Adipose tissue (tissue), 3 donors: ENCODE measurements around the gene RYR2. TPM values are rescaled to one million over a fixed set of nuclear protein-coding genes. Genes with fewer than 3 reads are reported as not detected.
"Not testable (repeated sequence)": the region's sequence is repeated elsewhere in the genome, so short reads cannot be mapped to it uniquely, and the experiment has no call there.

Source experiments
- H3K27ac ChIP-seq: one replicate; pipeline ENCODE4 v1.5.1; 2013; ENCODE audit warnings: low read depth, low read length
- WGBS, 3 donors: extraction: QIAGEN DNeasy Blood & Tissue Kit; methylation state at CpG; one replicate each; pipeline ENCODE4 v1.1.7; 2013; 5-methylcytosine and 5-hydroxymethylcytosine counted together
- polyA plus RNA-seq, 3 donors: library from polyadenylated mRNA; stranded (reverse); fragments of 200-250 nt; gene quantifications; one replicate each; pipeline ENCODE4 v1.2.3, GENCODE V29; 2013
- donor health status: healthy with polysubstance abuse.
- donor health status: Bipolar disorder and iron deficiency.
- donor health status: healthy.

RYR2 gene
- polyA plus RNA-seq, 3 donors = 0.23 to 1.1 (median 0.36) TPM

GRCh38 chr1:237342730-237343129, 300.7 kb downstream of the RYR2 start:
- 87 to 93% (median 90%) methylated on average over 6 of the region's 6 CpGs for WGBS, 3 donors
- H3K27ac ChIP-seq = no peak overlapping the region

- WGBS, 3 donors = 90 to 92% (median 91%) methylated on average over 3 of the region's 3 CpGs
- no peak overlapping the region for H3K27ac ChIP-seq
These were observed 310.8 kb downstream of the RYR2 start for GRCh38 chr1:237352747-237353146.

GRCh38 chr1:237353918-237354317, 311.9 kb downstream of the RYR2 start:
- WGBS, 3 donors = 74 to 89% (median 79%) methylated on average over 4 of the region's 4 CpGs
- no peak overlapping the region for H3K27ac ChIP-seq

GRCh38 chr1:237355022-237355421, 313.0 kb downstream of the RYR2 start:
- 39 to 68% (median 64%) methylated on average over 1 of the region's 1 CpG for WGBS, 3 donors
- H3K27ac ChIP-seq = no peak overlapping the region

GRCh38 chr1:237358555-237358954, 316.6 kb downstream of the RYR2 start:
- 84 to 100% (median 88%) methylated on average over 1 of the region's 1 CpG for WGBS, 3 donors
- no peak overlapping the region for H3K27ac ChIP-seq

- H3K27ac ChIP-seq = no peak overlapping the region
- WGBS, 3 donors = 46 to 78% (median 73%) methylated on average over 2 of the region's 2 CpGs
These were observed 325.8 kb downstream of the RYR2 start for GRCh38 chr1:237367758-237368157.

GRCh38 chr1:237371477-237371876, 329.5 kb downstream of the RYR2 start:
- WGBS, 3 donors = 86 to 90% (median 89%) methylated on average over 2 of the region's 3 CpGs
- H3K27ac ChIP-seq = not testable (repeated sequence)

GRCh38 chr1:237383791-237384190, 341.8 kb downstream of the RYR2 start:
- WGBS, 3 donors = 42 to 67% (median 55%) methylated on average over 3 of the region's 3 CpGs
- no peak overlapping the region for H3K27ac ChIP-seq

GRCh38 chr1:237384213-237384612, 342.2 kb downstream of the RYR2 start:
- WGBS, 3 donors = 44 to 63% (median 57%) methylated on average over 6 of the region's 6 CpGs
- no peak overlapping the region for H3K27ac ChIP-seq

- no peak overlapping the region for H3K27ac ChIP-seq
- WGBS, 3 donors = 53 to 58% (median 55%) methylated on average over 8 of the region's 8 CpGs
These were observed 344.6 kb downstream of the RYR2 start for GRCh38 chr1:237386362-237387143.

- no peak overlapping the region for H3K27ac ChIP-seq
- 85 to 94% (median 89%) methylated on average over 5 of the region's 5 CpGs for WGBS, 3 donors
These were observed 345.1 kb downstream of the RYR2 start for GRCh38 chr1:237387144-237387505.

GRCh38 chr1:237390823-237391222, 348.8 kb downstream of the RYR2 start:
- no peak overlapping the region for H3K27ac ChIP-seq

GRCh38 chr1:237393632-237394031, 351.6 kb downstream of the RYR2 start:
- 44 to 67% (median 60%) methylated on average over 3 of the region's 3 CpGs for WGBS, 3 donors
- H3K27ac ChIP-seq = no peak overlapping the region

More at GRCh38 chr1:237390823-237391222, 348.8 kb downstream of the RYR2 start:
- 18 to 35% (median 22%) methylated on average over 3 of the region's 3 CpGs for WGBS, 3 donors

- 61 to 82% (median 76%) methylated on average over 2 of the region's 2 CpGs for WGBS, 3 donors
- no peak overlapping the region for H3K27ac ChIP-seq
These were observed 352.3 kb downstream of the RYR2 start for GRCh38 chr1:237394281-237394680.

GRCh38 chr1:237396426-237396825, 354.4 kb downstream of the RYR2 start:
- WGBS, 3 donors = 16 to 23% (median 21%) methylated on average over 1 of the region's 1 CpG
- no peak overlapping the region for H3K27ac ChIP-seq

- 81 to 86% (median 84%) methylated on average over 4 of the region's 4 CpGs for WGBS, 3 donors
- H3K27ac ChIP-seq = no peak overlapping the region
These were observed 356.8 kb downstream of the RYR2 start for GRCh38 chr1:237398751-237399150.

- WGBS, 3 donors = 64 to 77% (median 71%) methylated on average over 2 to 3 of the region's 3 CpGs
- no peak overlapping the region for H3K27ac ChIP-seq
These were observed 363.9 kb downstream of the RYR2 start for GRCh38 chr1:237405912-237406311.

GRCh38 chr1:237411621-237412020, 369.6 kb downstream of the RYR2 start:
- no peak overlapping the region for H3K27ac ChIP-seq
- 56 to 77% (median 59%) methylated on average over 2 of the region's 2 CpGs for WGBS, 3 donors

GRCh38 chr1:237416924-237417655, 375.1 kb downstream of the RYR2 start:
- H3K27ac ChIP-seq = no peak overlapping the region
- WGBS, 3 donors = 83 to 84% (median 83%) methylated on average over 10 of the region's 10 CpGs

- WGBS, 3 donors = 75 to 90% (median 83%) methylated on average over 4 of the region's 4 CpGs
- H3K27ac ChIP-seq = no peak overlapping the region
These were observed 386.8 kb downstream of the RYR2 start for GRCh38 chr1:237428809-237429208.
